Kidney glomerular epithelial cell (primary cell): ENCODE data around the gene TEX29.

ENCODE experiments used
- DNase-seq: peaks from one replicate; lab custom pipeline; 2025; lab: John Stamatoyannopoulos, UW

Gene TEX29

GRCh38 chr13:111291908-111292307, 28.5 kb upstream of the TEX29 start:
- DNase-seq: no peak

- no peak for DNase-seq
Measured at GRCh38 chr13:111292710-111293485, 27.5 kb upstream of the TEX29 start.

- DNase-seq: no peak
Measured at GRCh38 chr13:111295886-111296285, 24.6 kb upstream of the TEX29 start.

GRCh38 chr13:111296417-111296816, 24.0 kb upstream of the TEX29 start:
- no peak for DNase-seq

- no peak for DNase-seq
Measured at GRCh38 chr13:111298214-111298975, 22.0 kb upstream of the TEX29 start.

- no peak for DNase-seq
Measured at GRCh38 chr13:111302045-111302726, 18.3 kb upstream of the TEX29 start.

DNA sequence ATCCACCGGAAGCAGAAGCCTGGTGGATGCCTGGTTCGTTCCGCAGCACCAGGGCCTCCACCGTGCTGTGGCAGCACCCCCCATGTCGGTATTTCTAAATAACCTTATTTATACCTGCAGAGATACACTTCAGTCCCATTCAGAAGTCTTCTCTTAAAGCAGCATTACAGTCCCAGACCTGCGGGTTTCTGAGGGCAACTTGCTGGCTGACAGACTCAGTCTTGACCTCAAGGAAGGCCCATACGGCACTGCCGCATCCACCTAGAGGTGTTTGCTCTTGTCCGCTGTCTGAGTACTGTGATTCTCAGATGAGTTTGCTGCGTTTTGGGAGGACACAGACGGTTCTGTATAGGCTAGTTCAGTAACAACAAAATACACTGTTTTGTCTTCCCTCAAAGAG, 16.9 kb upstream of the TEX29 start:
- no peak for DNase-seq

DNA sequence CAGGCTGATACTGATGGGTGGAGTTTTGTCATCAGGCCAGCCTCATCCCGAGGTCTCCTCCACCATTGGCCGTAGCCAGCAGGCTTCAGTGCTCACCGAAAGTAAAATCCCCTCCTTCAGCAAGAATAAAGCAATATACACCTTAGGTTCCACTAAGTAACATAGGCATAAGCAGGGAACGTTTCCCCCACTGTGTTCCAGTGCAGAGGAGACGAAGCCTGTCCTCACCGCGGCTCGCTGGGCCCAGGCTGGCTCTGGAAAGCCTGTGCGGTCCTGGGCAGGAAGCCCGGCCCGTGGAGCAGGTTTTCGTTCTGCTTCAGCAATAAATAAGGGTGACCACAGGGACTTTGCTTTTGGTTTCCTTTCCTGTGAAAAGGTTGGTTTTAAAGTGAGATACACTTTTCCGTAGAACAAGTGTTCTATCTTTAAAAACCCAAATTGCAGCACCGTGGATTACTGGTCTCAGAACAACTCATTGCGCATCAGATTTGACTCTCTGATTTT, 16.3 kb upstream of the TEX29 start:
- no peak for DNase-seq

DNA sequence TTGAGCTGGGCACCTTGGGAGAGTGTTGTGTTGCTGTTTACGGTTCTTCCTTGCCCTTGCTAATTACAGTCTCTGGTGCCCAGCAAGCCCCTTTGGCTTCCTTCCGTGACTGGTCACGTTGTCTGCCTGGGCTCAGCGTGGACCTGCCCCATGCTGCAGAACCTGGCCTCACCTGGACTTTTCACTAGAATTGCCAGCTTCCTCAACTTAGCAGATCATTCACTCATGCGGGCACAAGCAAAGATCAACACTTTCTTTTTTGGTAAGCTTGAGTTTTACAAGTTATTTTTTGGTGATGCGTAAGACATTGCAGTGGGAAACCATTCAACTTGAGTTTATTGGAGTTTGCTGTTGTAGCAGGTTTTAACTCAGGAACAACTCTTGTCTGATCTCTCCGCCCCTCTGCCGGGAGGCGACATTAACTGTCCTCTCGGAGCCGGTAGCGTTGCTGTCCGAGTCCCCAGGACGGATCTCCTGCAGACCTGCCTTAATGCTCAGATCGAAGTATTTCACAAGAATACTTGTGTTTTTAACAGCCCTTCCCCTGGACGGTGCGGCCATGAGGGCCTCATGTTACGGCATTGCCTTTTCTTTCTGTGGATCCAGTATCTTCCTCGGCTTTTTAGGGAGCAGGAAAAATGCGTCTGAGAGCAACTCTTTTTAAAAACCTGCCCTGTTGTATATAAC, 15.7 kb upstream of the TEX29 start:
- no peak for DNase-seq

DNA sequence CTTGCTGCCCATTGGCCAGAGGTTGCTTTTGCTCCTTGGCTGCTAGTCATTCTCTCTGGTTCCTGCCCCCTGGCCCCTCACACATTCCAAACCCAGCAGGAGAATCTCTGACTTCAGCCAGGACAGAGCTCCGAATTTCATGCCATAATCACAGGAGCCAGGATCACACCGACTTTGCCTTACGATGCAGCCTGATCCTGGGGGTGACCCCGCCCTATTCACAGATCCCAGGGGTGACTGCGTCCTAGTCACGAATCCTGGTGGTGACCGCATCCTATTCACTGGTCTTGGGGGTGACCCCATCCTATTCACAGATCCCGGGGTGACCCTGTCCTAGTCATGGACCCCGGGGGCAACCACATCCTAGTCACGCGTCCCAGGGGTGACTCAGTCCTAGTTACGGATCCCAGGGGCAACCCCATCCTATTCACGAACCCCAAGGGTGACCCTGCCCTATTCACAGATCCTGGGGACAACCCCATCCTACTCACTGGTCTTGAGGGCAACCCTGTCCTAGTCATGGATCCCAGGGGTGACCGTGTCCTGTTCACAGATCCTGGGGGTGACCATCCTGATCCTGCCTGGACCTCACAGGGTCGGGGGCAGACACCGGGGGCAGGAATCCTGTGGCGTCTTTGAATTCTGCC, 7.4 kb upstream of the TEX29 start:
- no peak for DNase-seq

- no peak for DNase-seq
Measured at GRCh38 chr13:111313911-111314425, 6.5 kb upstream of the TEX29 start.

- DNase-seq: no peak
Measured at GRCh38 chr13:111314852-111315251, 5.6 kb upstream of the TEX29 start.

- DNase-seq: no peak
Measured at GRCh38 chr13:111315347-111315995, 5.0 kb upstream of the TEX29 start.

GRCh38 chr13:111316161-111316730, 4.2 kb upstream of the TEX29 start:
- DNase-seq: no peak

DNA sequence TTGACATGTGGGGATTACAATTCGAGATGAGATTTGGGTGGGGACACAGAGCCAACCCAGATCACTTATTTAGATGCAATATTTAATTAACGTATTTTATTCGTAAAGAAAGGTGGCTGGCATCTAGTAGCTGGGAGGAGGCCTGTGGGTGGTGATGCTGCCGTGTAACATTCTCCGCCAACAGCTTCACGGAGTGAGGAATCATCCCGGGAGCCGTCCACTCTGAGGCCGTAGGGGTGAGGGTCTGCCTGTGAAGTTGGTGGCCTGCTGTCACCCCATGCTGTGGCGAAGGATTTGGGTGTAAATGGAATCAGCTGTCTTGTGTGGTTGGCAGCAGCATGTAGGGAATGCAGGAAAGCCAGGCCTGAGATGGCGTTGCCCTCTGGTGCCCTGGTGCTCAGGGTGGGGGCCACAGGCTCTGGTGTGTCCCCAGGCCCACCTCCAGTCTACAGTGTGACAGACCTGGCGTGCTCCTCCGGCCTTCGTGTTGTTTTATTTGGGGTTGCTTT, 3.3 kb upstream of the TEX29 start:
- no peak for DNase-seq

GRCh38 chr13:111317571-111318345, 2.7 kb upstream of the TEX29 start:
- DNase-seq: no peak

- no peak for DNase-seq
Measured at GRCh38 chr13:111318386-111318785, 2.1 kb upstream of the TEX29 start.

DNA sequence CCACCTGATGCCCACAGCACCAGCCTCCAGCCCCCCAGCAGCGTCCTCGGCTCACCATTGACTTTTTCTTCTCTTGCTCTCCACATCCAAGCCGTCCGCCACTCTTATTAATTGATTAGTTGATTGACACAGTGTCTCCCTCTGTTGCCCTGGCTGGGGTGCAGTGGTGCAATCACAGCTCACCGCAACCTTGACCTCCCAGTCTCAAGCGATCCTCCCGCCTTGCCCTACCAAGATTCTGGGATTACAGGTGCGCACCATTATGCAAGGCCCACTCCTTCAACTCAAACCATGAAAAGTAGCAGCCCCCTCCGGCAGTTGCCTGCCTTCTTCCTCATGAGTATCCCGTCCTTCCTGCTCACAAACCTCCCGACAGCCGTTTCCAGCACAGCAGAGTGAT, 921 bp upstream of the TEX29 start:
- no peak for DNase-seq
